COR-L47 (cell line): Measurements from ENCODE around the gene EVI5L.
"Not testable (repeated sequence)": the region's sequence is repeated elsewhere in the genome, so short reads cannot be mapped to it uniquely, and the experiment has no call there.

Experiments used
- DNase-seq: peaks from one replicate; lab custom pipeline; 2025; lab: John Stamatoyannopoulos, UW

EVI5L gene

DNA sequence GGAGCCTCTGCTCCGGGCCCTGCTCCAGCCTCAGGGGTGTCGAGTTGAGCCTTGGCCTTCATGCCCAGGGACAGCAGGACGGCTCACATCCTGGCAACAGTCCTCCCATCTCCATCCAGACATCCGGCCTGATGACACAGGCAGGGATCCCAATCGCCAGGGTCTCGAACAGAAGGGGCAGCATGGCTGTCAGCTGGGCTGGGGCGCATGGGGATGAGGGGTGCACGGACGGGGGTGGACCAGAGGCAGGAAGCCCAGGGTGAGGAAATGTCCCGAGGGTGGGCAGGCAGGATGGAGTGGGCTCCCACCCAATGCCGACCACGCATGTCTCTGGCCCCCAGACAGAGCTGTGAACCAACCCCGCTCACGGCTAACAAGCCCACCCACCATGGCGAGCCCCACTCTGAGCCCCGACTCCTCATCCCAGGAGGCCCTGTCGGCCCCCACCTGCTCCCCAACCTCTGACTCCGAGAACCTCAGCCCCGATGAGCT, 16.2 kb downstream of the EVI5L start:
- DNase-seq, result no peak

DNA sequence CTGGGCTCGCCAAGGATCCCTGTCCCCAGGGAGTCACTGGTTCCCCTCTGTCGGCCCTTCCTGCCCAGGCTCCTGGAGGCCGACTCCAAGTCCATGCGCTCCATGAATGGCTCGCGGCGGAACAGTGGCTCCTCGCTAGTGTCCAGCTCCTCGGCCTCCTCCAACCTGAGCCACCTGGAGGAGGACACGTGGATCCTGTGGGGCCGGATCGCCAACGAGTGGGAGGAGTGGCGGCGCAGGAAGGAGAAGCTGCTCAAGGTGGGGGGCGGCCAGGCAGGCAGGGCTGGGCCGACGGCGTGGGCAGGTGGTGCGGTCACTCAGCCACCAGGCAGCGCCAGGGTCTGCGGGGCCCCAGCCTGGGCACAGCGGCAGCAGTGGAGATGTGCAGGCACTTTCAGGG, 17.6 kb downstream of the EVI5L start:
- no peak for DNase-seq

DNA sequence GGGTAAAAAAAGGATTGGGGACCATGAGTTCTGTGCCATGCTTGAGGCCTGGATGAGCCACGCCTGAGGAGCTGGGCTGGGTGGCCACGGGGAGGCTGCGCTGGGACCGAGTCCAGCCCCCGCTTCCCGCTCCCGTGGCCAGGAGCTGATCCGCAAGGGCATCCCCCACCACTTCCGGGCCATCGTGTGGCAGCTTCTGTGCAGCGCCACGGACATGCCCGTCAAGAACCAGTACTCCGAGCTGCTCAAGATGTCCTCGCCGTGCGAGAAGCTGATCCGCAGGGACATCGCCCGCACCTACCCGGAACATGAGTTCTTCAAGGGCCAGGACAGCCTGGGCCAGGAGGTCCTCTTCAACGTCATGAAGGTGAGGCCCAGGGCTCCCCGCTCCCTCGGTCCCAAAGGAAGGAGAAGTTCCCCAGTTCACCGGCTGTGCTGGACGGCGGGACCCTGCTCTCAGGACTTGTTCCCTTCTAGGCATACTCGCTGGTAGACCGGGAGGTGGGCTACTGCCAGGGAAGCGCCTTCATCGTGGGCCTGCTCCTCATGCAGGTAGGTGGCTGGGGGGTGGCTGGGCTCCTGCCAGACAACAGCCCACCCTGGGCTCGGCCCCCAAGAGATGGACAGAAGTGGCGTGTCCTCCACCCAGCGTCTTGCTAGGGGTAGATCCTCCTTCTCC, 18.9 kb downstream of the EVI5L start:
- no peak for DNase-seq

DNA sequence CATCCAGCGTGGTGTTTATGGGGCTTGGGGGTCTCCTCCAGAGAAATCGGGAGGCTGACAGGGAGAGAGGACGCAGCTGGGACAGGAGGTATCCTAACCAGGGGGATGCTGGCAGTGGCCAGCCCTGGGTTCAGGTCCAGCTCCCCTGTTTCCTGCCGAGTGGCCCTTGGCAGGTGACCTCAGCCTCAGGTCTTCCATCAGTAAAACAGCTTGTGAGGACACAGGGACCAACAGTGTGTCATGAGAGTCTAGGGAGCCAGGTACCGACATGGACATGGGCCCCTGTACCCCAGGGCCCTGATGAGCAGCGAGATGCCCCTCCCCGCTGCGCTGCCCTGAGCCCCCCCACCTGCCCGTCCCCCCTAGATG, 19.6 kb downstream of the EVI5L start:
- no peak for DNase-seq

DNA sequence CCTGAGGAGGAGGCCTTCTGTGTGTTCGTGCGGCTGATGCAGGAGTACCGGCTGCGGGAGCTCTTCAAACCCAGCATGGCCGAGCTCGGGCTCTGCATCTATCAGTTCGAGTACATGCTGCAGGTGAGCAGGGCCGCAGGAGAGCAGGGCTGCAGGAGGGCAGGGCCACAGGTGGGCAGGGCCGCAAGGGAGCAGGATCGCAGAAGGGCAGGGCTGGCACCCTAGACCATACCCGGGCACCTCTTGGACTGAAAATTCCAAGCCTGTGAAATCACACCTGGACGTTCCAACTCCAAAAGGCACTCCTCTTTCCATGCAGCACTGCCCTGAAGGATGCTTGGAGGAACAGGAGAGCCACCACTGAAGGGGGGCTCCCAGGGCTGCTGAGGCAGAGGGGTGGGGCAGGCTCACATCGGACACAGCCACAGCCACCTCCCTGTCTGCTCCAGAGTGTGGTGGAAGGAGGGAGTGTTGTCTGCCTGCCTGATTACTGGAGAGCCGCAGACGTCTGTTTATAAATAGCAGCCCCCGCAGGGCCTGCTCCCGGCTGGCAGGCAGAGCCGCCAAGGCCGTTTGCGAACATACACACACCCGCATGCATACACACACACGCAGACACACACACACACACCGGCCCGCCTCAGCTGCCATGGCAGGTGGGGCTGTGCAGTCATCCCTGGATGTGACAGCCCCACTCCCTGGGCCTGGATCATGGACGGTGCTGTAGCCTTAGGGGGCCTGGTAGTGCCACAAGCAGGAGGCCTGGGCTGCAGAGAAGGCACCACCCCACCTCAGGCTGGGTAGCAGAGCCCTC, 20.2 kb downstream of the EVI5L start:
- no peak for DNase-seq

DNA sequence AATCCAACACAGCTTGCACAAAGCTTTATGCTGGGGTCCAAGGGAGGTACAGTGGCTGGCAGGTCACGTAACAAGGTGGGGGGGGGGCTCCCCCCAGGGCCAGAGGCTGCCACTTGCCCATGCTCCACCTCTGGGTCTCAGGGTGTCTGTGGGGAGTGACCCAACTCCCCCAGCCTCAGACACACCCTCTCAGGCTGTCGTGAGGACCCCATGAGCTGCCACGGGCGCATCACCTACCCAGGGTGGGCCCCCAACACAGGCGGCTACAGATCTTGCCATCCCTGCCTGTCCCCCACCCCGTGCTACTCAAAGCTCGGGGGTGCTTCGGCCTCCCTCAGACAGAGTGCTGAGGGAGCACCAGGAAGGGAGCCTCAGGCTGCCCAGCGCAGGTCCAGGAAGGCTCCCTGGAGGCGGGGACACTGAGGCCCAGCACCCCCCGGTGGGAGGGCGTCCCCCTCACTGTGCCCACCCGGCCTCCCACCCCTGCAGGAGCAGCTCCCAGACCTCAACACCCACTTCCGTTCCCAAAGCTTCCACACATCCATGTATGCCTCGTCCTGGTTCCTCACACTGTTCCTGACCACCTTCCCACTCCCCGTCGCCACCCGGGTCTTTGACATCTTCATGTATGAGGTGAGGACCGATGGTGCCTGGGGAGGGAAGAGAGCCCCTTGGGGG, 21.1 kb downstream of the EVI5L start:
- no peak for DNase-seq

DNA sequence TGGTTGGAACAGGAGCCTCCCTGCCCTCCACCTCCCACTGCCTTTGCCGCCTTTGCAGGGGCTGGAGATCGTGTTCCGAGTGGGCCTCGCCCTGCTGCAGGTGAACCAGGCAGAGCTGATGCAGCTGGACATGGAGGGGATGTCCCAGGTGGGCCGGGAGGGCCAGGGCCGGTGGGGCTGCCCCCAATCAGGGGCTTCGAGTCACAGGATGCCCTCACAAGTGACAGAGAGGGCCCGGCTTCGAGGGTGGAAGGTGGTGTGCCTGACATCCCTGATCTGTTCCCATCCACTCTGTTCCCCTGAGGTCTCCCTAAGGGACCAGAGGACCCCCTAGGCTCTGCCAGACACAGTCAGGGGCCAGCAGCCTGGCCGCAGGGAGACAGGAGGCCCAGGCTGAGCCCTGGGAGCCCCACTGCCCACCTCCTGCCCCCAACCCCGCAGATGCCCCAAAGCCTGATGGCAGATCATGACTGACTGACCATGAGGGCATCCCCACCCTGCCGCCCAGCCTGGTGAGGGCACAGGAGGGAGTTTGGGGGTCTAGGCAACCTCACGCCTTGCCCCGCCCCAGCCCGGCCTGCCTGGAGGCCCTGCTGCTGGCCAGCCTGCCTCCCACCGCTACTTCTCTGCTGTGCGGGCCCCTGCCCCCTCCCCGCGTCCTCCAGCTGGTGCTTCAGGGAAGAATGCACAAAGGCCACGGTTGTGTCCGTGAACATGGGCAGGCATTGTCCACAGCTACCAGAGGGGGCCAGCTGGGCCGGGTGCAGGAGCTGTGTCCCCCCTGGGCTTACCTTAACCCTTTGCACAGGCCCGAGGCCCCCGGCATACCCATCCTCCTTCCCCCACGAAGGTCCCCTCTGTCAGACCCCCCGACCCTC, 21.8 kb downstream of the EVI5L start:
- no peak for DNase-seq

DNA sequence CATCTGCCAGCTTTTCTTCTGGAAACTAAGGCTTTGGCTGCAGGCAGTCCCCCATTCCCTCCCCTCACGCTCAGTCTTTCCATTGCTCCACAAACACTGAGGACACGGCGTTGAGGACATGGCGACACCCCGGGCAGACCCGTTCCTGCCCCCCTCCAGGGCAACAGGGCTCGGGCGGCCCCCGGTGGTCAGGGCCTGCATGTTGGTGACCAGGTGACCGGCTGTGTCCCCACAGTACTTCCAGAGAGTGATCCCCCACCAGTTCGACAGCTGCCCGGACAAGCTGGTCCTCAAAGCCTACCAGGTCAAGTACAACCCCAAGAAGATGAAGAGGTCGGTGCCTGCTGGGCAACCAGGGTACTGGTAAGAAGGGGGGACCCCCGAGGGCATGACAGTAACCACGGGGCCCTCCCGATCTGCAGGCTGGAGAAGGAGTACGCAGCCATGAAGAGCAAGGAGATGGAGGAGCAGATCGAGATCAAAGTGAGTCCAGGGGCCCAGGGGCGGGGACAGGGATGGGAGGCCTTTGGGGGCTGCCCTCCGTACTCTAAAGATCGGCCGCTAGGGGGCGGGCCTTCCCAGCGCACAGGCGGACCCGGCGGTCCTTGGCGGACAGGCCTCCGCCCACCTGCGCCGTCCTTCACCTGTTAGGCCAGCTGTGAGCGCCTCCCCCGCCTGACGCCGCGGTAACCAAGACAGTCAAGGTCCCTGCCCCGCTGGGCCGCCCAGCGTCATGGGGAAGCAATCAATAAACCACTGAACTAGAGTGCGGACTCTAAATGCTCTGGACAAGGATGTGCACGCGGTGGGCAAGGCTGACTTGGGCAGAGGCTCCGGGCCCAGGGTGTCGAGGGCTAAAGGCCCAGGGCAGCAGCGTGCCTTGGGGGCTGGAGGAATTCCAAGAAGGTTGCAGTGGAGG, 23.1 kb downstream of the EVI5L start:
- DNase-seq, result peak; percentile 94

DNA sequence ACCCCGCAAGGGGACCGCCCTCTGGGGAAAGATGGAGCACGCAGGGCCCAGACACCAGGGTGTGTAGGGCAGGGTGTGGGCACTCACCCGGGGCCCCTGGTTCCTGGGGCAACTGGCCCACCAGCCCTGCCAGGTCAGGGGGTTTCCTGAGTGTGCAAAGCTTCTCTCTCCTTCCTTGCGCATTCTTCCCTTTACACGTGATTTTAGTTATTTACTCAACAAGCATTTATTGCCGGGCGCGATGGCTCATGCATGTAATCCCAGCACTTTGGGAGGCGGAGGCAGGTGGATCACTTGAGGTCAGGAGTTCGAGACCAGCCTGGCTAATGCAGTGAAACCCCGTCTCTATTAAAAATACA, 23.7 kb downstream of the EVI5L start:
- DNase-seq, result no peak

DNA sequence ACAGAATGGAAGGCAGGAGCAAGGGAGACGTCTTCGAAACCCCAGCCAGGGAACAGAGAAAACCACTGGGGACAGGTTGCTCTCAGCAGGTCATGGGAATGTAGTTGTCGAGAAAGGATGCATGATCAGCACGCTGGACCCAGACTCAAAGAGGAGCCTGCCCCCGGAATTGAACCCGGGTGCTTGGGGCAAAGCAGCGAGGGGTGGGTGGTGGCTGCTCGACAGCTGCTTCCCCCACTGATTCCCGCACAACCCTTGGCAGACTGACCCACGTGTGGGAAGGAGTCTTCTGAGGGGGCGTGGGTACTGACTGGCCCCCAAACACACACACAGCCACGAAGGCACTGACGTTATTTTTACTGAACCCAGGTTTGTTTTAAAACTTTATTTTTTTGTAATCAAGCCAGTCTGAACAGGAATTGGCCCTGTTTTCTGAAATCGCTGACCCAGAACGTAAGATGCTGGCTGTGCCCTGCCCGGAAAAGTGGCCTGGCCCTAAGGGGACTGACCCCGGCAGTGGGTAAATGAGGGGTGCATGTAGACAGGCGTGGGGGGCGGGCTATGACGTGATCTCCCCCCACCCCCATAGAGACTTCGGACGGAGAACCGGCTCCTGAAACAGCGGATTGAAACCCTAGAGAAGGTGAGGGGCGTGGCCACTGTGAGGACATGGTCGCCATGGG, 25.5 kb downstream of the EVI5L start:
- no peak for DNase-seq

DNA sequence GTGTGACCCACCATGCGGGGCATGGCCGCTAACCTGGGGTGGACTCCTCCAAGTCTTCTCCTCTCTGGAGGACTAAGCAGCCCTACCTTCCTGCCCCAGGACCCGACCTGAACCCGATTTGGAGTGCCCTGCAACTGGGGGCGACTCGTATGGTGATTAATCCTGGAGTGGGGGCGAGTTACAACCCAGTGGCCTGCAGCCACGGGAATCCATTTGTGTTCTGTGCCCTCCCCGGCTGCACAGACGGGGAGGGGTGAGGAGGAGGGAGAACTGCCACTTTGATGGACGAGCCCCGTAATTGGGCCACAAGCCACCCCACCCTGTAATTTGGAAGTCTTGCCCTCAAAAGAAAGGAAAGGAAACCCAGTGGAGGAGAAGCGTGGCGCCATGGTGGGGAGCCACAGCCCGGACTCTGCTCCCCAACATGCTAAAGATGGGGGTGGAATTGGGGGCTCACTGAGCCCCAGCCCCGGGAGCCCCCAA, 26.1 kb downstream of the EVI5L start:
- no peak for DNase-seq

DNA sequence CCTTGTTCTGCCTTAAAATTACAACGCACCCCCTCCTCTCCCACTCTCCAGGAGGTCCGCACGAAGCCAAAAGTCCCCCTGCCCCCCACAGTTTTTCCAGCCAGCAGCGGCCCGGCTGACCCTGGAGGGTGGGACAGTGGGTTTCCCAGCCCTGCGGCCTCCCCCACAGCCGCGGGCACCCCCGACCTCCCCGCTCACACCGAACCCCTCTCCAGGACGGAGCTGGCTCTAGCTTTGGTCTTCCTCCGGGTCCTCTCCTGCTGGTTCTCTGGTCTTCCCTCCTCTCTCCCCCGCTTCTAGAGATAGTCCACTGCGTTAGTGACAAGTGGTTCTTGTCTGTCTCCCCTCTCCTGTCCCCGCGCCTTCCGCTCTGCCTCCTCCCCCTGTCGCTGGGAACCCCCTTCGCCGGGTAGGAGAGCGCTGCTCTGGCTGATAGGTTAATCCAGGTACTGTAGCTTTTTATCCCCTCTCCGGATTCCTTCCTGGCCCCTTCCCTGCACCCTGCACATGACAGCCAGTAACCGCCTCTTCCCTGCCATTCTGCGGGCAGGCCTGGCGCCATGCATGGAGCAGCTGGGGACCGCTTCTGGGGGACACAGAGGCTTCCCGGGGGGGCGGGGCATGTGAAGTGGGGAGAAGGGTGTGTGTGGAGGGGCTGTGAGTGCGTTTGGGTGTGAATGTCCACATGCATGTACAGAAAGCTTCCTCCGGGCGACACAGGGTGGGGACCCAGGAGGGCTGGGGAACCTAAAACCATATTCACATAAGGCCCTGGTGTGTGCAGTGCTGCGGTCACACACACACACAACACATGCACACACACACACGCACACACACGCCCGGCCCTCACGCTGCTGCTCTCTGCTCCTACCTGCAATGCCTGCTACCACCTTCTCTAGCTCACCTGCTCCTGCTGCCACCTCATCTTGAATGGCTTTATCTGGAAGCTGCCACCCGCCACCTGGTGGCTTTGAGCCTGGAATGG, 27.0 kb downstream of the EVI5L start:
- no peak for DNase-seq

DNA sequence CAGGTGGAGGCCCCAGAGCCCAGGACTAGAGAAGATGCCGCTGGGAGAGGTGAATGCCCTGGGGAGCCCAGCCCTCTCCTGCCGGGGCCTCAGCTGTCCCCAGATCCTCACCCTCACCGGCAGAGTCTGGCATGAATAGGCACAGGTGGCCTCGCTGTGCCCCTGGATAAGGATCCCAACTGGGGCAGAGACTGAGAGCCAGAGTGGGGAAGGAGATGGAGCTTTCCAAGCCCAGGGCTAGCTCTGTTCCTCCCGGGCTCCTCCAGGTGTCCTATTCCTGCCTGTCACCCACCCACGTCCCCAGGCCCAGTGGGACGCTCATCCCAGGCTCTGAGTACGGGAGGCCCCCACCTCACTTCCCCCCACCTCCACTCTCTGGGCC, 27.7 kb downstream of the EVI5L start:
- no peak for DNase-seq

DNA sequence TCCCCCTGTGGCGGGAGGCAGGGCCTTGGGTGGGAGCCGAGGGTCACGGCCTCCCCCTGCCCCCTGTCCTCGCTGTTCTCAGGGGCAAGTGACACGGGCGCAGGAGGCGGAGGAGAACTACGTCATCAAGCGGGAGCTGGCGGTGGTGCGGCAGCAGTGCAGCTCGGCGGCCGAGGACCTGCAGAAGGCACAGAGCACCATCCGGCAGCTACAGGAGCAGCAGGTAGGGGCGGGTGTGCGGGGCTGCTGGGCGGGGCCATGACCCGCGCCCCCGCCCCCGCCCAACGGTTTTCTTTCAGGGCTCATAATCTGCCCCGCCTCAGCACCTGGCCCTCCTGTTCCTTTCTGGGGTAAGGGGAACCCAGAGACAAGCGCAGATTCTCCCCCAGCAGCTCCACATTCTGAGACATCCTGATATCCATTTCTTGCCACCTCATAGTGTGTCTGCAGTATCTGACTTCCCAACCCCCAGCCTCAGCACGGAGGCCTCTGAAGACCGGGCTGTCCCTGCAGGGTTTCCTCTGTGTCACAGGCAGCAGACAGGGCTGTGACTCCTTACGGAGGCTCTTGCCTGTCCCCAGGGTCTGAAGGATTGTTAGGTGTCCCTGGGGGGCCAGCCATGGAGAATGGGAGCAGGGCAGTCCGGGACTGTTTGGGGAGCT, 28.2 kb downstream of the EVI5L start:
- no peak for DNase-seq

DNA sequence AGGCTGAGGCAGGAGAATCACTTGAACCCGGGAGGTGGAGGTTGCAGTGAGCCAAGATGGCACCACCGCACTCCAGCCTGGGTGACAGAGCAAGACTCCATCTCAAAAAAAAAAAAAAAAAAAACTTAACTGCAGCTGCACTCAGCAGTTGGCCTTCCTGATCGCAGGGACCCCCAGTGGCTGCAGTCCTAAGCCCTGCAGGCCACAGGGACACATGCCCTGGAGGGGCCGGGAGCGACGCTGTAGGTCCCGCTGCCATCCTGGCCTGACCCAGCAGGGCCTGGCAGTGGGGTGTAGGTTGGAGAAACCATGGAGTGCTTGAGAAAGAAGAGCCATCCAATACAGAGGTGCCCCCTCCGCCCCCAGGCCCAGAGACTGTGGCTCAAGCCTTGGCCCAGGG, 29.1 kb downstream of the EVI5L start:
- not testable (repeated sequence) for DNase-seq

DNA sequence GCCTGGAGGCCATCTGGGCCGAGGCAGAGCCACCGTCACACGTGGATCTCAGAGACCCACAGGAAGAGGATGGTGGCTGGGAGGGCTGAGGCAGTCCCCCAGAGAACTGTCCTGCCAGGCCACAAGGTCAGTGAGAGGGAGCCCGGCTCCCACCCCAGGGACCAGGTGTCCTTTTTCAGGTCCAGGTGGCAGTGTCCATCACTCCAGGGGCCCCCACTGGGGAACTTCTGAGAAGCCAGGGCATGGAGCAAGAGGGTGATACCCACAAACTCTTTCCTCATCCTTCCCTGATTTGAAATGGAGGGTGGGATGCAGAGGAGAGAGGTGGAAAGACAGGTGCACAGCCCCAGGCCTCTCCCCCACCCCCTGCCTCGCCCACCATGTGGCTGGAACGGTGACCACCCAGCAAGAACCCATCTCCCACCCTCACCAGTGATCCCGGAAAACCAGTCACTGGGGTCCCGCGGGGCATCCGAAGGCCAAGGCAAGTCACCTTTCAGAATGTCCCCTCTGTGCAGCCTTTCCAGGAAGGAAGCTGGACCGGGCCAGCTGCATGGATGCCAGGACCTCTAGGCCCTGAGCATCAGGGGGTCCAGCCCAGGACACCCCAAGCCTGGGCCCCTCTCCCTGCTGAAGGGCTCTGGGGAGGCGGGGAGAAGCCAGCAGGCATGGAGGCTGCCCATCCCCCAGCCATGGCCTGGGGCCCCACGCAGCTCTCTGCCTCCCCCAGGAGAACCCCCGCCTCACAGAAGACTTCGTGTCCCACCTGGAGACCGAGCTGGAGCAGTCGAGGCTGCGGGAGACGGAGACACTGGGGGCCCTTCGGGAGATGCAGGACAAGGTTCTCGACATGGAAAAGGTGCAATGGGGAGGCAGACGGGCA, 30.1 kb downstream of the EVI5L start:
- DNase-seq, result no peak
